Measurements from ENCODE around the gene CCL11.

Gene CCL11

DNA sequence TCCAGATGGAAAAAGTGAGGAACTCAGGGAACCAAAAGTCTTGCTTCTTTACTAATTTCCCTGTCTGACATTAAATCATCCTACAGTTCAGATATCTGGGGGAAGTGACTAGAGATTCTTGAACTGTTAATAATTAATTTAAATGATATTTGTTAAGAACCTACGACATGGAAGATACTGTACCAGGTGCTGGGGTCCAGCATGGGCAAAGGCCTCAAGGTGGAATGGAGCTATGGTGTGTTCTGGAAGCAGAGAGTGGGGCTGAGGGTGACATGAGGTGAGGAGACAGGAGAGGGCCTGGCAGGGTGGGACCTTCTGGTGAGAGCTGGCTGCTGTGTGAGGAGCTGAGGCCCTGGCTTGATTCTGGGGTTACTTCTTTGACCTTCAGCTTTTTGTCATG, 36.5 kb upstream of the CCL11 start:
- TF ChIP-seq, protein P1, sequence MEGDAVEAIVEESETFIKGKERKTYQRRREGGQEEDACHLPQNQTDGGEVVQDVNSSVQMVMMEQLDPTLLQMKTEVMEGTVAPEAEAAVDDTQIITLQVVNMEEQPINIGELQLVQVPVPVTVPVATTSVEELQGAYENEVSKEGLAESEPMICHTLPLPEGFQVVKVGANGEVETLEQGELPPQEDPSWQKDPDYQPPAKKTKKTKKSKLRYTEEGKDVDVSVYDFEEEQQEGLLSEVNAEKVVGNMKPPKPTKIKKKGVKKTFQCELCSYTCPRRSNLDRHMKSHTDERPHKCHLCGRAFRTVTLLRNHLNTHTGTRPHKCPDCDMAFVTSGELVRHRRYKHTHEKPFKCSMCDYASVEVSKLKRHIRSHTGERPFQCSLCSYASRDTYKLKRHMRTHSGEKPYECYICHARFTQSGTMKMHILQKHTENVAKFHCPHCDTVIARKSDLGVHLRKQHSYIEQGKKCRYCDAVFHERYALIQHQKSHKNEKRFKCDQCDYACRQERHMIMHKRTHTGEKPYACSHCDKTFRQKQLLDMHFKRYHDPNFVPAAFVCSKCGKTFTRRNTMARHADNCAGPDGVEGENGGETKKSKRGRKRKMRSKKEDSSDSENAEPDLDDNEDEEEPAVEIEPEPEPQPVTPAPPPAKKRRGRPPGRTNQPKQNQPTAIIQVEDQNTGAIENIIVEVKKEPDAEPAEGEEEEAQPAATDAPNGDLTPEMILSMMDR (IDR thresholded peaks at IDR 0.05; ENCODE audit: insufficient read depth, low read length, poor library complexity, severe bottlenecking), result no peak
- Histone ChIP-seq H3K36me3 (ENCODE audit: control insufficient read depth, insufficient read depth, low read length) (no peaks in the 10 kb centered on the region), H3K4me3 (replicated peaks; ENCODE audit: low read depth, low read length) (no peak overlapping the region), H3K27me3 (replicated peaks; ENCODE audit: control insufficient read depth, insufficient read depth, low read length) (peaks cover 2% of the 10 kb centered on the region; the same call in 1 of the 2 replicates)
- no peak for DNase-seq (ENCODE audit: extremely low read depth, insufficient read length)

DNA sequence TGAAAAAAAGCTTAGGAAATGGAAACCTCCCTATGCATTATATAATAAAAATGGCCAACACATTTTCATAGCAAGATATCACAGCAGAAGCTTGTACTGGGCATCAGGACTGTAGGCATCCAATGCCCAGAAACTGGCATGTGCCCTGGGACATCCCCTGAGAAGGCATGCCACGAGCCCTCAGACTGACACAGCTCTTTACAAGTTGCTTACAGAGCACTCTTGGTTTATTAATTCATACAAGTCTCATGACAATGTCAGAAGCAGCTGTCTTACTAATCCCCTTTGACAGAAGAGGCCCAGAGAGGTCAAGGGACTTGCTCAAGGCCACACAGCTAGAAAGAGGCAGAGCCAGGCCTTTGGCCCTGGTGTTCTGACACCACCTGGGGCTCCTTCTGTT, 36.1 kb upstream of the CCL11 start:
- Histone ChIP-seq H3K4me3 (replicated peaks; ENCODE audit: low read depth, low read length) (no peak overlapping the region), H3K27me3 (replicated peaks; ENCODE audit: control insufficient read depth, insufficient read depth, low read length) (no peaks in the 10 kb centered on the region; the same call in none of the 2 replicates), H3K36me3 (ENCODE audit: control insufficient read depth, insufficient read depth, low read length) (no peaks in the 10 kb centered on the region)
- TF ChIP-seq, protein P1 (IDR thresholded peaks at IDR 0.05; ENCODE audit: insufficient read depth, low read length, poor library complexity, severe bottlenecking), result no peak
- DNase-seq (ENCODE audit: extremely low read depth, insufficient read length), result no peak

DNA sequence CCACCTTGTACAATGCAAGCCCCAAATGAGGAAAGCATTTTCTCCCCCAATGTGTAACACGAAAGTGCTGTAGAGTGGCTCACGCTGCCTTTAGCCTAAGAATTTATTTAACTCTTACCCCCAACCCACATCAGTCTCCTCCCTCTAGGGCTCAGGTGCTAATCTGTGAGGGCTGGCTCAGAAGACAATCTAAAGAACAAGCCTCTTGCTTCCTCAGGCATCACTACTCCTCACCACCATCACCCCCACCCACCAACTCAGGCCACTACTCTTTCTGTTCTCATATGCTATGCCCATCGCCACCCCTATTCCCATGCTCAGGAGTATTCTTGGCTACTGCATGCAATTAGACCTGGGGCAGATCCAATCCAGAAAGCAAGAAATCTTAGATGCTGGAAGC, 34.4 kb upstream of the CCL11 start:
- Histone ChIP-seq H3K36me3 (ENCODE audit: control insufficient read depth, insufficient read depth, low read length) (no peaks in the 10 kb centered on the region), H3K4me3 (replicated peaks; ENCODE audit: low read depth, low read length) (no peak overlapping the region), H3K27me3 (replicated peaks; ENCODE audit: control insufficient read depth, insufficient read depth, low read length) (no peaks in the 10 kb centered on the region; the same call in none of the 2 replicates)
- TF ChIP-seq, protein P1 (IDR thresholded peaks at IDR 0.05; ENCODE audit: insufficient read depth, low read length, poor library complexity, severe bottlenecking), result no peak
- DNase-seq (ENCODE audit: extremely low read depth, insufficient read length), result no peak

DNA sequence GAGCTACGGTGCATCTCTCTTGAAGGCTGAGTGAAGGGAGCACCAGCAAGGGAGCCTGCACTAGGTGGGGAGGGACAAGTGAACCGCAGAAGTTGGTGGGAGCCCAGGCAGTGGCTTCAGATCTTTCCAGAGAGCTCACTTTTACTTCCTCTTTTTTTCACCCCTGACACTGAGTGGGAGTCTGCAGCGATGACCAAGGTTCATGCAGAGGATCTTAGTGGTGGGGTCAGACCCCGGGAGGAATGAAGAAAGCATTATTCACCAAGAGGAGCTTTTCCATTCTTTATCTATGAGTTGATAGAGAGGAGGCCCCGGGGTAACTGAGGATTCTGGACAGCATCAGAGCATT, 33.5 kb upstream of the CCL11 start:
- DNase-seq (ENCODE audit: extremely low read depth, insufficient read length), result peak; percentile 24
- Histone ChIP-seq H3K36me3 (ENCODE audit: control insufficient read depth, insufficient read depth, low read length) (no peaks in the 10 kb centered on the region), H3K27me3 (replicated peaks; ENCODE audit: control insufficient read depth, insufficient read depth, low read length) (no peaks in the 10 kb centered on the region; the same call in none of the 2 replicates), H3K4me3 (replicated peaks; ENCODE audit: low read depth, low read length) (no peak overlapping the region)
- TF ChIP-seq, protein P1 (IDR thresholded peaks at IDR 0.05; ENCODE audit: insufficient read depth, low read length, poor library complexity, severe bottlenecking), result no peak

DNA sequence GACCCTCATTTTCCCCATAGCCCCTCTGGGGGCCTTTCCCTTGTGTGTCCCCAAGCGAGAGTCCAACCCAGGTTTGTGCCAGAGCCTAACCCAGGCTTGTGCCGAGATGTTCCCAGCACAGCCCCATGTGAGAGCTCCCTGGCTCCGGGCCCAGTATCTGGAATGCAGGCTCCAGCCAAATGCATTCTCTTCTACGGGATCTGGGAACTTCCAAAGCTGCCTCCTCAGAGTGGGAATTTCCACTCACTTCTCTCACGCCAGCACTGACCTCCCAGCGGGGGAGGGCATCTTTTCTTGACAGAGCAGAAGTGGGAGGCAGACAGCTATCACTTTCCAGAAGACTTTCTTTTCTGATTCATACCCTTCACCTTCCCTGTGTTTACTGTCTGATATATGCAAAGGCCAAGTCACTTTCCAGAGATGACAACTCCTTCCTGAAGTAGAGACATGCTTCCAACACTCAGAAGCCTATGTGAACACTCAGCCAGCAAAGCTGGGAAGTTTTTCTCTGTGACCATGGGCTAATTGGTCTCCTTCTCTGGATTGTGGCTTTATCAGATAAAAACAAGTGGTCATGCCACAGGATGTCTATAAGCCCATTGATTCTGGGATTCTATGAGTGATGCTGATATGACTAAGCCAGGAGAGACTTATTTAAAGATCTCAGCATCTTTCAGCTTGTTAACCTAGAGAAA, 33.0 kb upstream of the CCL11 start:
- H3K36me3 ChIP-seq (ENCODE audit: control insufficient read depth, insufficient read depth, low read length), result no peaks in the 10 kb centered on the region
- no peak for DNase-seq (ENCODE audit: extremely low read depth, insufficient read length)
- no peak overlapping the region for H3K4me3 ChIP-seq (replicated peaks; ENCODE audit: low read depth, low read length)
- TF ChIP-seq, protein P1 (IDR thresholded peaks at IDR 0.05; ENCODE audit: insufficient read depth, low read length, poor library complexity, severe bottlenecking), result no peak
- H3K27me3 ChIP-seq (replicated peaks; ENCODE audit: control insufficient read depth, insufficient read depth, low read length), result no peaks in the 10 kb centered on the region; the same call in none of the 2 replicates

DNA sequence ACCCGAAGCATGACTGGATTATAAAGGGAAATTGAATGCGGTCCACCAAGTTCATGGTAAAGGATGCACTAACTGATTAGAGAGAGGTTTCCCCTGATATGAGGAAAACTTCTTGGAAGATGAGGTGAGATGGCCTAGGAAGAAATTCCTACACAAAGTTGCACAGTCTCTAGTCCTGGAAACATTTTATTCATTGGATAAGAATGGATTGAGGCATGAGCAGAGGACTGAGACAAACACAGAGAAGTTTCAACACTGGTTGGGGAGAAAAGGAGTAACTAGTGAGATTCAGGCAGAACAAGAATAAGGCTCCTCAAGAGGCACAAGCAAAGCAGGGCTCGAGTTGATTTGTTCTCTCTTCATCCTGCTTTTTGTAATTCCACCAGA, 32.4 kb upstream of the CCL11 start:
- TF ChIP-seq, protein P1 (IDR thresholded peaks at IDR 0.05; ENCODE audit: insufficient read depth, low read length, poor library complexity, severe bottlenecking), result no peak

More for the DNA sequence above, 32.4 kb upstream of the CCL11 start:
- no peak for DNase-seq (ENCODE audit: extremely low read depth, insufficient read length)
- no peak overlapping the region for H3K4me3 ChIP-seq (replicated peaks; ENCODE audit: low read depth, low read length)
- no peaks in the 10 kb centered on the region; the same call in none of the 2 replicates for H3K27me3 ChIP-seq (replicated peaks; ENCODE audit: control insufficient read depth, insufficient read depth, low read length)
- no peaks in the 10 kb centered on the region for H3K36me3 ChIP-seq (ENCODE audit: control insufficient read depth, insufficient read depth, low read length)
